CD14-positive monocyte (primary cell): ENCODE results near the gene HACL1. TPM values are rescaled to one million over a fixed set of nuclear protein-coding genes. Genes with fewer than 3 reads are reported as not detected.

Experiments
- DNase-seq, 3 donors: peaks; one replicate each; pipeline ENCODE4 v3.0.0-alpha.2; 2011 to 2022
- H2AFZ ChIP-seq: 2 replicates; pipeline ENCODE4 v1.6.0; 2012; ENCODE audit warnings: mild to moderate bottlenecking, low read depth, low read length, inconsistent platforms; ENCODE audit not compliant: insufficient read depth, poor library complexity, severe bottlenecking
- H3K27ac ChIP-seq, 2 donors: 1 replicate in 1 of 2; 2 replicates in 1 of 2; pipeline ENCODE4 v1.5.1; 2012 to 2013; ENCODE audit warnings: low read length in 2 of 2, control low read depth in 1 of 2, inconsistent platforms in 1 of 2, low read depth in 1 of 2, mild to moderate bottlenecking in 1 of 2
- H3K27me3 ChIP-seq, 2 donors: one replicate each; pipeline versions ENCODE4 v1.6.0 to v1.6.1; 2011 to 2013; ENCODE audit warnings: low read length in 2 of 2; ENCODE audit not compliant: control insufficient read depth in 2 of 2, insufficient read depth in 2 of 2
- H3K36me3 ChIP-seq, 2 donors: replicated peaks in 1 of 2; 1 replicate in 1 of 2; 2 replicates in 1 of 2; pipeline versions ENCODE4 v1.5.1 to v1.6.1; 2012 to 2013; ENCODE audit warnings: low read length in 2 of 2, control low read depth in 1 of 2, inconsistent platforms in 1 of 2, mild to moderate bottlenecking in 1 of 2; ENCODE audit not compliant: insufficient read depth in 2 of 2, control insufficient read depth in 1 of 2
- H3K4me1 ChIP-seq, 2 donors: 1 replicate in 1 of 2; 2 replicates in 1 of 2; pipeline versions ENCODE4 v1.5.1 to v1.6.1; 2012 to 2013; ENCODE audit warnings: low read length in 2 of 2, control low read depth in 1 of 2, inconsistent platforms in 1 of 2, mild to moderate bottlenecking in 1 of 2, moderate library complexity in 1 of 2; ENCODE audit not compliant: insufficient read depth in 2 of 2, control insufficient read depth in 1 of 2
- H3K4me2 ChIP-seq: replicated peaks from 2 replicates; pipeline ENCODE3; 2012; ENCODE audit warnings: low read length, moderate library complexity, mild to moderate bottlenecking; ENCODE audit not compliant: poor library complexity, severe bottlenecking; ENCODE audit errors: extremely low read depth
- H3K4me3 ChIP-seq, 3 experiments: fragments of 200-600 bp in 1 of 3; sonication (generic) in 1 of 3; replicated peaks in 1 of 3; 1 replicate in 2 of 3; 2 replicates in 1 of 3; pipeline ENCODE4 v1.5.1; 2011 to 2013; ENCODE audit warnings: low read length in 3 of 3, mild to moderate bottlenecking in 3 of 3, control low read depth in 2 of 3, low read depth in 2 of 3, inconsistent platforms in 1 of 3, moderate library complexity in 1 of 3
- H3K79me2 ChIP-seq: 2 replicates; pipeline ENCODE4 v1.6.0; 2012; ENCODE audit warnings: mild to moderate bottlenecking, control low read depth, inconsistent platforms, low read length, moderate library complexity; ENCODE audit not compliant: insufficient read depth
- H3K9ac ChIP-seq: 2 replicates; pipeline ENCODE4 v1.6.0; 2017; ENCODE audit warnings: low read length, mild to moderate bottlenecking; ENCODE audit not compliant: insufficient read depth, poor library complexity, severe bottlenecking
- H3K9me3 ChIP-seq, 2 donors: replicated peaks in 1 of 2; 1 replicate in 1 of 2; 2 replicates in 1 of 2; pipeline versions ENCODE4 v1.5.1 to v1.6.1; 2012 to 2013; ENCODE audit warnings: low read length in 2 of 2, control low read depth in 1 of 2; ENCODE audit not compliant: control insufficient read depth in 1 of 2, insufficient read depth in 1 of 2
- H4K20me1 ChIP-seq: 2 replicates; pipeline ENCODE4 v1.6.0; 2012; ENCODE audit warnings: mild to moderate bottlenecking, low read length, control low read depth, moderate library complexity; ENCODE audit not compliant: insufficient read depth
- H3K27ac Mint-ChIP-seq, 7 donors: one replicate each; pipeline ENCODE4 v1.8.0; 2020; ENCODE audit warnings: mild to moderate bottlenecking in 7 of 7, mixed read lengths in 7 of 7, moderate library complexity in 6 of 7, inconsistent platforms in 2 of 7
- H3K27me3 Mint-ChIP-seq, 3 donors: one replicate each; pipeline ENCODE4 v1.8.0; 2021 to 2022; ENCODE audit warnings: low read depth in 3 of 3, mild to moderate bottlenecking in 3 of 3, mixed read lengths in 3 of 3, moderate library complexity in 3 of 3, inconsistent platforms in 1 of 3
- H3K36me3 Mint-ChIP-seq, 2 donors: one replicate each; pipeline ENCODE4 v1.8.0; 2020; ENCODE audit warnings: mixed read lengths in 2 of 2, inconsistent platforms in 1 of 2, mild to moderate bottlenecking in 1 of 2
- H3K4me1 Mint-ChIP-seq: one replicate; pipeline ENCODE4 v1.8.0; 2020; ENCODE audit warnings: mild to moderate bottlenecking, mixed read lengths
- H3K4me3 Mint-ChIP-seq, 2 donors: one replicate each; pipeline ENCODE4 v1.8.0; 2020; ENCODE audit warnings: mild to moderate bottlenecking in 2 of 2, mixed read lengths in 2 of 2, moderate library complexity in 1 of 2
- H3K9me3 Mint-ChIP-seq, 7 donors: one replicate each; pipeline ENCODE4 v1.8.0; 2020 to 2022; ENCODE audit warnings: mixed read lengths in 7 of 7, mild to moderate bottlenecking in 6 of 7, moderate library complexity in 6 of 7, inconsistent platforms in 2 of 7
- CTCF ChIP-seq: fragments of 200-600 bp; IDR thresholded peaks from one replicate; pipeline ENCODE4 v1.8.0; 2022; ENCODE audit warnings: antibody characterized with exemption, mild to moderate bottlenecking
- WGBS: methylation state at CpG from one replicate; pipeline ENCODE4 v1.1.5; 2013; ENCODE audit warnings: missing lambda C conversion rate; ENCODE audit not compliant: insufficient coverage; 5-methylcytosine and 5-hydroxymethylcytosine counted together
- intact Hi-C, 2 donors: fragments of 100-400 bp; cut with micrococcal nuclease; formaldehyde crosslinking; loops; one replicate each; pipeline versions ENCODE4 v1.15.0 to v1.15.1; 2023
- polyA plus RNA-seq, 3 donors: library from polyadenylated mRNA; depleted of rRNA in 1 of 3; unstranded in 2 of 3; stranded (reverse) in 1 of 3; fragments of 300-500 nt in 2 of 3; fragments of >200 nt in 1 of 3; fragmentation: Illumina TruSeq in 2 of 3; gene quantifications; 1 replicate in 2 of 3; 2 replicates in 1 of 3; pipeline ENCODE4 v1.2.3, GENCODE V29; 2012 to 2021

HACL1 gene
- polyA plus RNA-seq, 3 donors: 12.3 to 27.2 (median 22.3) TPM

GRCh38 chr3:15527031-15527459, 74.3 kb downstream of the HACL1 start:
- H3K4me1 ChIP-seq: peaks cover 20 to 32% of the 10 kb centered on the region in 2 donors
- no peaks in the 10 kb centered on the region for H3K36me3 ChIP-seq
- no peaks in the 10 kb centered on the region for H4K20me1 ChIP-seq
- no peak overlapping the region for H3K4me3 ChIP-seq
- no peaks in the 10 kb centered on the region for H3K9me3 ChIP-seq
- intact Hi-C loops: no loop called here
- no peaks in the 10 kb centered on the region for H3K27me3 ChIP-seq
- H3K36me3 Mint-ChIP-seq: no peaks in the 10 kb centered on the region
- TF ChIP-seq CTCF: no peak
- no peak overlapping the region for H3K4me2 ChIP-seq
- H3K4me3 Mint-ChIP-seq: no peak overlapping the region
- DNase-seq: no peak
- no peak overlapping the region for H2AFZ ChIP-seq
- H3K79me2 ChIP-seq: no peaks in the 10 kb centered on the region
- H3K27ac Mint-ChIP-seq: peak overlapping the region in 1 of 7 donors; percentile 40
- no peak overlapping the region for H3K27ac ChIP-seq
- H3K9ac ChIP-seq: no peak overlapping the region
- peaks cover 0 to 7% (median 0%) of the 10 kb centered on the region in 3 donors for H3K27me3 Mint-ChIP-seq
- WGBS: 89% methylated on average over 3 of the region's 4 CpGs
- peaks cover 39% of the 10 kb centered on the region for H3K4me1 Mint-ChIP-seq
- H3K9me3 Mint-ChIP-seq: peaks cover 0 to 2% (median 0%) of the 10 kb centered on the region in 7 donors

- Mint-ChIP-seq H3K27me3 (peaks cover 0 to 7% (median 0%) of the 10 kb centered on the region in 3 donors), H3K4me1 (peaks cover 52% of the 10 kb centered on the region), H3K36me3 (no peaks in the 10 kb centered on the region), H3K4me3 (peak overlapping the region in 1 of 2 donors; percentile 39), H3K9me3 (peaks cover 0 to 2% (median 0%) of the 10 kb centered on the region in 7 donors), H3K27ac (no peak overlapping the region)
- no peaks in the 10 kb centered on the region for H3K9me3 ChIP-seq
- H3K4me1 ChIP-seq: peaks cover 33 to 44% of the 10 kb centered on the region in 2 donors
- H3K9ac ChIP-seq: no peak overlapping the region
- no peaks in the 10 kb centered on the region for H3K27me3 ChIP-seq
- H3K79me2 ChIP-seq: no peaks in the 10 kb centered on the region
- H3K36me3 ChIP-seq: no peaks in the 10 kb centered on the region
- no peak overlapping the region for H2AFZ ChIP-seq
- H4K20me1 ChIP-seq: no peaks in the 10 kb centered on the region
- H3K4me3 ChIP-seq: no peak overlapping the region
- no peak for DNase-seq
- no peak overlapping the region for H3K27ac ChIP-seq
- no peak overlapping the region for H3K4me2 ChIP-seq
- WGBS: no CpG with 5 or more reads among the region's 1 CpG
- intact Hi-C loops: no loop called here
- TF ChIP-seq CTCF: no peak
Measured at GRCh38 chr3:15525790-15526189, 75.6 kb downstream of the HACL1 start.
